GM12878 (cell line): ENCODE measurements around the gene CBLIF. TPM values are rescaled to one million over a fixed set of nuclear protein-coding genes. Genes with fewer than 3 reads are reported as not detected.

Source experiments
- ATAC-seq: fragments of 200-7000 bp; cut with Tn5 transposase; 3 replicates; pipeline ENCODE4 v1.9.1; 2020; ENCODE audit warnings: mild to moderate bottlenecking, moderate library complexity
- BruUV-seq: library from RNA; stranded (reverse); fragments of 400-500 nt; replicated peaks from 2 replicates; lab custom pipeline; 2021; lab: Mats Ljungman, UMichigan
- CTCF ChIA-PET: fragments of 300-600 bp; sonication (Branson Sonifier 250); formaldehyde crosslinking; extraction: SDS; loops from one replicate; lab custom pipeline; 2021; ENCODE audit warnings: inconsistent platforms; lab: Yijun Ruan, JAX
- POLR2A ChIA-PET: fragments of 350-600 bp; formaldehyde crosslinking; extraction: SDS; loops from one replicate; lab custom pipeline; 2021; ENCODE audit warnings: inconsistent platforms; lab: Charles Lee
- RAD21 ChIA-PET: fragments of 300-600 bp; sonication (Branson Sonifier 250); formaldehyde crosslinking; loops from one replicate; lab custom pipeline; 2023; ENCODE audit warnings: antibody characterized with exemption; ENCODE audit not compliant: unreplicated experiment; lab: Charles Lee
- SMC1A ChIA-PET: fragments of 300-600 bp; sonication (Branson Sonifier 250); formaldehyde crosslinking; loops from one replicate; lab custom pipeline; 2023; ENCODE audit not compliant: unreplicated experiment, uncharacterized antibody; lab: Charles Lee
- DNase-seq: peaks from one replicate; pipeline ENCODE4 v3.0.0-alpha.2; 2011; ENCODE audit warnings: low read depth, low spot score
- FAIRE-seq: peaks from 3 replicates; lab custom pipeline; 2011; peaks lifted over from hg19 to GRCh38; lab: Jason Lieb, UNC
- H2AFZ ChIP-seq: 2 replicates; pipeline ENCODE4 v1.6.0; 2011; ENCODE audit warnings: low read depth, low read length, control low read depth; ENCODE audit not compliant: control insufficient read depth
- H3K27ac ChIP-seq: 2 replicates; pipeline ENCODE4 v1.5.1; 2011; ENCODE audit warnings: control low read depth; ENCODE audit not compliant: control insufficient read depth, insufficient read depth
- H3K27me3 ChIP-seq, 2 experiments: replicated peaks in 1 of 2; 2 replicates each; pipeline versions ENCODE4 v1.6.0 to v1.6.1; 2011; ENCODE audit warnings: low read length in 1 of 2; ENCODE audit not compliant: control insufficient read depth in 2 of 2, insufficient read depth in 2 of 2
- H3K36me3 ChIP-seq, 2 experiments: 2 replicates each; pipeline ENCODE4 v1.5.1; 2011; ENCODE audit warnings: low read length in 1 of 2; ENCODE audit not compliant: control insufficient read depth in 2 of 2, insufficient read depth in 2 of 2
- H3K4me1 ChIP-seq: 2 replicates; pipeline ENCODE4 v1.6.1; 2011; ENCODE audit warnings: mild to moderate bottlenecking, low read length, moderate library complexity, mixed read lengths; ENCODE audit not compliant: control insufficient read depth, insufficient read depth
- H3K4me2 ChIP-seq: 2 replicates; pipeline ENCODE4 v1.6.0; 2011; ENCODE audit warnings: control low read depth; ENCODE audit not compliant: control insufficient read depth, insufficient read depth
- H3K4me3 ChIP-seq: fragments of 200-600 bp; sonication (generic); 2 replicates; pipeline ENCODE4 v1.5.1; 2016
- H3K79me2 ChIP-seq: 2 replicates; pipeline ENCODE4 v1.6.0; 2011; ENCODE audit warnings: low read length; ENCODE audit not compliant: control insufficient read depth, insufficient read depth
- H3K9ac ChIP-seq: 2 replicates; pipeline ENCODE4 v1.8.0; 2011; ENCODE audit warnings: low read length, control low read depth, mixed read lengths; ENCODE audit not compliant: control insufficient read depth, insufficient read depth
- H3K9me3 ChIP-seq: replicated peaks from 3 replicates; pipeline ENCODE4 v1.5.1; 2011; ENCODE audit warnings: mild to moderate bottlenecking, low read length; ENCODE audit not compliant: control insufficient read depth, insufficient read depth
- H4K20me1 ChIP-seq: 2 replicates; pipeline ENCODE4 v1.6.0; 2011; ENCODE audit not compliant: control insufficient read depth, insufficient read depth
- BMI1 ChIP-seq: fragments of 450-650 bp; IDR thresholded peaks from 2 replicates; pipeline ENCODE4 v1.6.1; 2016; ENCODE audit warnings: mild to moderate bottlenecking, moderate library complexity, borderline replicate concordance
- CEBPB ChIP-seq, 2 experiments: fragments of 150-350 bp in 1 of 2; IDR thresholded peaks; 2 replicates each; pipeline ENCODE4 v1.6.1; 2012 to 2014; ENCODE audit warnings: low read depth in 2 of 2, low read length in 2 of 2, borderline replicate concordance in 1 of 2, inconsistent platforms in 1 of 2
- EP300 ChIP-seq, 2 experiments: fragments of 150-350 bp in 1 of 2; IDR thresholded peaks; 2 replicates each; pipeline ENCODE4 v1.6.1; 2011 to 2012; ENCODE audit warnings: low read depth in 2 of 2, low read length in 2 of 2, borderline replicate concordance in 1 of 2, improper control_type of control experiment in 1 of 2, inconsistent platforms in 1 of 2; ENCODE audit not compliant: control insufficient read depth in 1 of 2
- ESRRA ChIP-seq: IDR thresholded peaks from 2 replicates; pipeline ENCODE4 v1.6.1; 2012; ENCODE audit warnings: mild to moderate bottlenecking, low read length, improper control_type of control experiment
- MTA2 ChIP-seq: fragments of 450-650 bp; IDR thresholded peaks from 2 replicates; pipeline ENCODE4 v1.6.1; 2016; ENCODE audit warnings: low read depth, mild to moderate bottlenecking, moderate library complexity
- MYB ChIP-seq: fragments of 150-350 bp; IDR thresholded peaks from 2 replicates; pipeline ENCODE4 v1.6.1; 2014; ENCODE audit warnings: mild to moderate bottlenecking, low read depth, low read length, borderline replicate concordance
- POLR2AphosphoS5 ChIP-seq: IDR thresholded peaks from 2 replicates; pipeline ENCODE4 v1.6.1; 2011; ENCODE audit warnings: mild to moderate bottlenecking, low read length, inconsistent platforms
- RUNX3 ChIP-seq: IDR thresholded peaks from 2 replicates; pipeline ENCODE4 v1.6.1; 2012; ENCODE audit warnings: low read length, inconsistent platforms
- WRNIP1 ChIP-seq: IDR thresholded peaks from 2 replicates; pipeline ENCODE4 v1.6.1; 2011; ENCODE audit warnings: low read depth, low read length, improper control_type of control experiment, borderline replicate concordance
- ZSCAN29 ChIP-seq: fragments of 450-650 bp; IDR thresholded peaks from 2 replicates; pipeline ENCODE4 v1.6.1; 2017; ENCODE audit warnings: mild to moderate bottlenecking, moderate library complexity
- in situ Hi-C: fragments of 300-500 bp; cut with MboI; formaldehyde crosslinking; loops from 9 replicates; pipeline ENCODE4 v1.14.3; 2018; ENCODE audit warnings: mixed read lengths
- intact Hi-C: fragments of 100-400 bp; cut with micrococcal nuclease; formaldehyde crosslinking; loops from one replicate; pipeline ENCODE4 v1.14.2; 2022; ENCODE audit not compliant: unreplicated experiment
- polyA plus RNA-seq, 11 experiments: library from polyadenylated mRNA; depleted of rRNA in 4 of 11; unstranded in 6 of 11; stranded (reverse) in 5 of 11; fragments of >200 nt; fragmentation: Nextera tagmentation in 4 of 11; fragmentation: Illumina TruSeq in 1 of 11; extraction: Ambion mirVana in 4 of 11; extraction: Trizol in 1 of 11; gene quantifications; 1 replicate in 1 of 11; 2 replicates in 10 of 11; pipeline versions ENCODE4 v1.2.1 to v1.2.3, GENCODE V29; 2011 to 2016; ENCODE audit warnings: inconsistent platforms in 2 of 11, missing spikeins in 2 of 11, low read depth in 1 of 11
- total RNA-seq, 4 experiments: library from RNA; depleted of rRNA in 3 of 4; stranded (reverse); fragments of >200 nt in 3 of 4; fragmentation: Illumina TruSeq in 1 of 4; extraction: Trizol in 1 of 4; gene quantifications; 2 replicates each; pipeline versions ENCODE4 v1.2.1 to v1.2.3, GENCODE V29; 2013 to 2021
- TF ChIP-seq, protein P1 (sequence below): IDR thresholded peaks from 2 replicates; pipeline ENCODE4 v1.6.1; 2012; ENCODE audit warnings: low read depth, low read length, improper control_type of control experiment

Gene CBLIF
- total and polyA plus RNA-seq, 10 of the 15 experiments (the other 5 are each of a cell fraction or from before 2014, with no cell fraction given): not detected

- no TSS peak for BruUV-seq
- POLR2A ChIA-PET: no interaction called here
- in situ Hi-C loops: no loop called here
- Histone ChIP-seq H2AFZ (no peak overlapping the region), H3K9me3 (no peaks in the 10 kb centered on the region), H4K20me1 (no peaks in the 10 kb centered on the region), H3K4me3 (no peak overlapping the region), H3K4me1 (no peaks in the 10 kb centered on the region), H3K36me3 (no peaks in the 10 kb centered on the region), H3K9ac (no peak overlapping the region), H3K27me3 (no peaks in the 10 kb centered on the region), H3K27ac (no peak overlapping the region), H3K4me2 (no peak overlapping the region), H3K79me2 (no peaks in the 10 kb centered on the region)
- RAD21 ChIA-PET: no interaction called here
- SMC1A ChIA-PET: interaction anchor here (0.7 kb wide), 1 partner anchor 379 kb away, joined by 3 read pairs; no protein-coding TSS in a partner anchor
- TF ChIP-seq EP300 (IDR thresholded peaks at IDR 0.05; ENCODE audit: borderline replicate concordance in 1 of 2, control insufficient read depth in 1 of 2, low read depth in 2 of 2, low read length in 2 of 2): no peak
- no peak for TF ChIP-seq CEBPB (IDR thresholded peaks at IDR 0.05; ENCODE audit: borderline replicate concordance in 1 of 2, low read depth in 2 of 2, low read length in 2 of 2)
- TF ChIP-seq WRNIP1: no peak
- TF ChIP-seq BMI1: no peak
- TF ChIP-seq, protein P1, sequence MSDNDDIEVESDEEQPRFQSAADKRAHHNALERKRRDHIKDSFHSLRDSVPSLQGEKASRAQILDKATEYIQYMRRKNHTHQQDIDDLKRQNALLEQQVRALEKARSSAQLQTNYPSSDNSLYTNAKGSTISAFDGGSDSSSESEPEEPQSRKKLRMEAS: no peak
- no peak for TF ChIP-seq RUNX3
- TF ChIP-seq MTA2: no peak
- TF ChIP-seq POLR2AphosphoS5: no peak
- no peak for TF ChIP-seq ESRRA
- no peak for TF ChIP-seq MYB
- TF ChIP-seq ZSCAN29: no peak
- DNase-seq: no peak
- intact Hi-C loops: no loop called here
- CTCF ChIA-PET: no interaction called here
- ATAC-seq: no peak
- FAIRE-seq: no peak
Observed at GRCh38 chr11:59872076-59872475, 26.8 kb upstream of the CBLIF start.
